HG03442 (cell line): Measurements from ENCODE around the gene PLXND1.

Experiments
- ATAC-seq: cut with Tn5 transposase; IDR thresholded peaks from one replicate; pipeline ENCODE4 v1.9.1; 2021; ENCODE audit warnings: mild to moderate bottlenecking, moderate library complexity; ENCODE audit not compliant: unreplicated experiment

The PLXND1 gene

GRCh38 chr3:129587566-129588210 is 18.8 kb downstream of the PLXND1 start:
- ATAC-seq, result no peak

- no peak for ATAC-seq
Observed at GRCh38 chr3:129586746-129587430, 19.6 kb downstream of the PLXND1 start.

GRCh38 chr3:129585949-129586657 is 20.4 kb downstream of the PLXND1 start:
- no peak for ATAC-seq

GRCh38 chr3:129584631-129585030 is 21.8 kb downstream of the PLXND1 start:
- ATAC-seq, result no peak

- no peak for ATAC-seq
Observed at GRCh38 chr3:129583289-129583688, 23.2 kb downstream of the PLXND1 start.

- ATAC-seq, result no peak
Observed at GRCh38 chr3:129582799-129583198, 23.7 kb downstream of the PLXND1 start.

GRCh38 chr3:129581623-129582022 is 24.9 kb downstream of the PLXND1 start:
- no peak for ATAC-seq

GRCh38 chr3:129579991-129580390 is 26.5 kb downstream of the PLXND1 start:
- ATAC-seq, result no peak

GRCh38 chr3:129577925-129578786 is 28.3 kb downstream of the PLXND1 start:
- no peak for ATAC-seq

- ATAC-seq, result no peak
Observed at GRCh38 chr3:129577366-129577765, 29.1 kb downstream of the PLXND1 start.

- no peak for ATAC-seq
Observed at GRCh38 chr3:129576514-129577352, 29.7 kb downstream of the PLXND1 start.

- ATAC-seq, result no peak
Observed at GRCh38 chr3:129575997-129576384, 30.5 kb downstream of the PLXND1 start.

GRCh38 chr3:129575233-129575996 is 31.1 kb downstream of the PLXND1 start:
- ATAC-seq, result no peak

GRCh38 chr3:129574206-129574605 is 32.3 kb downstream of the PLXND1 start:
- ATAC-seq, result no peak

GRCh38 chr3:129573493-129573892 is 33.0 kb downstream of the PLXND1 start:
- ATAC-seq, result no peak

- no peak for ATAC-seq
Observed at GRCh38 chr3:129572603-129573002, 33.9 kb downstream of the PLXND1 start.

- ATAC-seq, result no peak
Observed at GRCh38 chr3:129571605-129572547, 34.6 kb downstream of the PLXND1 start.

- no peak for ATAC-seq
Observed at GRCh38 chr3:129569856-129570255, 36.6 kb downstream of the PLXND1 start.
